Superior temporal gyrus (tissue), 1 donor: ENCODE data around the gene MICU1.
"Not testable (repeated sequence)": the region's sequence is repeated elsewhere in the genome, so short reads cannot be mapped to it uniquely, and the experiment has no call there.

Experiments
- DNase-seq: peaks from one replicate; pipeline ENCODE4 v3.0.0-alpha.2; 2016; ENCODE audit errors: extremely low spot score

MICU1 gene

DNA sequence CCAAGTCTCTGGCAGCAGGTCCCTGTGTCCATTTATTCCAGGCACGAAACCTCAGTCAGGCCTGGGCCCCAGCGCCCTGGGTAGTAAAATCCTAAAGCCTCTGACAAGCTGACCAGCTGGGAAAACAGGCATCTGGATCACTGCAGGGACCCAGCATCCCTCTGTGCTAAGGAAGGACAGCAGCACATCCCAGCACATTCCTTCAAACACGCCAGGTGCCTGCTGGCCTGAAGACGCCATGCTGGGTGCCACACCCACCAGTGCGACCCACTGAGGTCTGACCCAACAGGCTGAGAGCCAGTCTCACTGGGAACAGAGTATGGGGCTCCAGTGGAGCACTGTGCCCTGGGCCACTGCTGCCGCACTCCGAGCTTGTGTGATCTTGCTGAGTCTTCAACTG lies 277.6 kb downstream of the MICU1 start:
- DNase-seq = no peak

GRCh38 chr10:72346117-72346516 lies 279.8 kb downstream of the MICU1 start:
- DNase-seq = not testable (repeated sequence)

GRCh38 chr10:72344932-72345331 lies 280.9 kb downstream of the MICU1 start:
- no peak for DNase-seq

DNA sequence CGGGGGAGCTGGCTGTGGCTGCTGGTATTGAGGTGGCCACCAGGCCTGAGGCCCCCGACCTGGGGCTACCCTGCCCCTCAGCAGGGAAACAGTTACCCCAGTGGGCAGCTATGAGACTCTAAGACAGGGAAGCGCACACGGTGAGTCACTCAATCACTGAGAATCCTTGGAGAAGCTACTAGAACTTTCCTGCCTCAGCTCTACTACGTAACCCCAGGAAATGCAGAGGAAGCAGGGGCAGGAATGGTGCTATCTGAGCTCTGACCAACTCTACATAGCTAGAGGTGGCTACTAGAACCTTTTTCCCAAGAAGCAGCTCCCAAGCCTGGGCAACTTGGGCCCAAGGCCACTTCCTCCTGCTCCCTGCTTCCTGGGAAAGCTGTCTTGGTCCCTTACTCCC lies 283.0 kb downstream of the MICU1 start:
- DNase-seq = no peak

GRCh38 chr10:72340510-72341261 lies 285.2 kb downstream of the MICU1 start:
- DNase-seq = peak; percentile 76

GRCh38 chr10:72338180-72338579 lies 287.7 kb downstream of the MICU1 start:
- DNase-seq = no peak

- no peak for DNase-seq
Observed at GRCh38 chr10:72337722-72338121, 288.2 kb downstream of the MICU1 start.

GRCh38 chr10:72337039-72337629 lies 288.7 kb downstream of the MICU1 start:
- peak; percentile 91 for DNase-seq

- DNase-seq = no peak
Observed at GRCh38 chr10:72336259-72337038, 289.4 kb downstream of the MICU1 start.

DNA sequence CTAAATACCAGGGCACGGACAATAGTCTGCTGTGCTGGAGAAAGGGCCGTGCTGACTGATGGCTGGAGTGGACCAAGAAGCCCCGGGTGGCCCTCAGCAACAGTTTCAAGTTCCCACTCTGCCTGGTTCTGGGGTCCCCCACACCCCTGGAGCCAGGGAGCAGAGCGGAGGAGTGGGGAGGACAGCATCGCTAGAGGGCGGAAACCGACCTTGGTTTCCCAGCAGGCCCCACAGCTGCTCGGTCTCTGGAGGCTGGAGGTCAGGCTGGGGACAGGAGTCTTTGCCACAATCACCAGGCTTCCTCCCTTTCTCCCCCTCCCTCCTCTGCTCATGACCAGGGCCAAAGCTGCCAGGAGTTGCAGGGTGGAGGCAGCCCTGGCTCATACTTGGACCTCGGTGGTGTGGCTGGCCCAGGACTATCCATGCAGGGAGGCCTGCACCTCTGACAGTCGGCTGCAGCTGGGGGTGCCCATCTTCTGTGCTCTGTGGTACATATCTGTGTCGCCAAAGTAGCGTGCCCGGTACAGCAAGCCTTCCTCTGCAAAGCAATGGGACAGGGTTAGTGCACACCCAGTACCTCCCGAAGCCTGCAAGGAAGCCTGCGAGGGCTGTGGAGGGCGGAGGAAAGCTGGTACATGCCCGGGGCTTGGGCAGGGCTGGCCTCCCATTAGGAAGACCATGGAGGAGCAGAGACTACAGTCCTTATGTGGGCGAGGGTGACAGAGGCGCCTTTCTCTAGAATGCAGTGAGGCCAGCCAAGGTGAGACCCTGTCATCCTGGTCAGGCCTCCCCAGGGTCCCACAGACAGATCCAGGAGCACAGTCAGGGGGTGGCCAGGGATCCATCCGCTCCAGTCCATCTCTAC lies 290.3 kb downstream of the MICU1 start:
- DNase-seq = no peak

DNA sequence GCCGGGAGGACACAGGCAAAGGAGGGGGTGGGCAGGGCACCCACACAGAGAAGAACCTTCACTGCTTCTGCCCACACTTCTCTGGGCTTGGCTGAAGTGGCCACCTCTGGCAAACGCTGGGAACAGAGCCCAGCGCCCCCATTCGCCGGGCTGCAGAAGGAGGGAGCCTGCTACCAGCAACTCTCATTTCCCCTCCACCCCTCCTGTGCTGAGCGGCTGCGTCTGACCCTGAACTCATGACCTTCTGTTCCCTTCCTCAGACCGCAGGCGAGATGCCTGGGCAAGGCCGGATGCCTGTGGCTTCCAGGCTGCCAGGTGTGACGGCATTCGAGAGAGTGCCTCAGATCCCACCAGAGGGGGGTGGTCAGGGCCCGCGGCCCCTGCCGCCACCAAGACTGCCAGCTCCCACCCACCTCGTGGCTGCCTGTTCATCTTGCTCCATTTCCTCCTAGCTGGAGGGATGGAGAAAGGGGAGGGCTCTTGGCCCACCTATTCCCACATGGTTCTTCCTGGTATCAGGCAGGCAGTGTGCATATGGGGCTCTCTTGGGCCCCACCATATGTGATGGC lies 291.0 kb downstream of the MICU1 start:
- DNase-seq = no peak

GRCh38 chr10:72334196-72334824 lies 291.6 kb downstream of the MICU1 start:
- DNase-seq = peak; percentile 75

GRCh38 chr10:72333112-72334015 lies 292.5 kb downstream of the MICU1 start:
- DNase-seq = peak; percentile 33

DNA sequence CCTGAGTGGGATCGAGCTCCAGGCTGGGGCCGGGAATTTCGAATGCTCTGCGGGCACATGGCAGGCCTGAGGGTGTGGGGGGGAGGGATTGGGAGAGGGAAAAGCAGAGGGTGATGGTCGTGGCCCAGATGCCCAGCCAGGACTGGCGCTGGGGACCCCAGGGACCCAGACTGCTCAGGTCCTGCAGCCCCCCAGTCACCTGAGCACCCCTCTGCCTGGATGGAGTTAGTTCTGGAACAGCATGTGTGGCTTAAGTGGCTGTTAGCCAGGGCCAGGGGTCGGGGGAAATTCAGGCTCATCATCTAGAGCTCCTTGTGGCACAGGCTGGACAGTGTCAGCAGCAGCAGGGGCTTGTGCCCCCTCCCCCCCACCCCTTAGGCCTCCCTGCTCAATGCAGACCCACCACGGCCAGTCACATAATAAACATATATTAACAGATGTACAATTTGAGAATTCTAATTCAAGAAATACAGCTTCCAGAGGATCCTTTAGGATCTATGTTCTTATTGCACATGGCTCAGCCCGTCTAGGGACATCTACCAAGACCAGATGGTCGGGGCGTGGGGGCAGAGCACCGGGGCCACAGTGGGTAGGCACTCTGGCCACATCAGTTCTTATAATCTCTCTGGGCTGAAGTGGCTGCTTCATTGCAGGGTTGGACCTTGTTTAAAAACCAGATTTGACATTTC lies 293.3 kb downstream of the MICU1 start:
- peak; percentile 24 for DNase-seq

GRCh38 chr10:72331575-72332422 lies 294.1 kb downstream of the MICU1 start:
- peak; percentile 90 for DNase-seq

DNA sequence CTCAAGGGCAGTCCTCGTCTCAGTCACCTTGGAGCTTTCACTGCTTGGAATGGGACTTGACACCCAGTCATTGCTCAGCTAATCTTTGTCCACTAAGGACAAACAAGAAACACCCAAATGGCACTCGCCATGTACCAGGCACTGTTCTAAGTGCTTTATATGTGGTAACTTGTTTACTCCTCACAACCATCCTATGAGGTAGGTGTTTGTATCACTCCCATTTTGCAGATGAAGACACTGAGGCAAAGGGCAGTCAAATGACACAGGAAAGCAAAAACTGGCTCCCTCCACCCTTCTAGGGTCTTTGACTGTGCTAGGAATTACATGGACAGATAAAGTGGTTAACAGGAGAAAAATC lies 295.8 kb downstream of the MICU1 start:
- DNase-seq = no peak

DNA sequence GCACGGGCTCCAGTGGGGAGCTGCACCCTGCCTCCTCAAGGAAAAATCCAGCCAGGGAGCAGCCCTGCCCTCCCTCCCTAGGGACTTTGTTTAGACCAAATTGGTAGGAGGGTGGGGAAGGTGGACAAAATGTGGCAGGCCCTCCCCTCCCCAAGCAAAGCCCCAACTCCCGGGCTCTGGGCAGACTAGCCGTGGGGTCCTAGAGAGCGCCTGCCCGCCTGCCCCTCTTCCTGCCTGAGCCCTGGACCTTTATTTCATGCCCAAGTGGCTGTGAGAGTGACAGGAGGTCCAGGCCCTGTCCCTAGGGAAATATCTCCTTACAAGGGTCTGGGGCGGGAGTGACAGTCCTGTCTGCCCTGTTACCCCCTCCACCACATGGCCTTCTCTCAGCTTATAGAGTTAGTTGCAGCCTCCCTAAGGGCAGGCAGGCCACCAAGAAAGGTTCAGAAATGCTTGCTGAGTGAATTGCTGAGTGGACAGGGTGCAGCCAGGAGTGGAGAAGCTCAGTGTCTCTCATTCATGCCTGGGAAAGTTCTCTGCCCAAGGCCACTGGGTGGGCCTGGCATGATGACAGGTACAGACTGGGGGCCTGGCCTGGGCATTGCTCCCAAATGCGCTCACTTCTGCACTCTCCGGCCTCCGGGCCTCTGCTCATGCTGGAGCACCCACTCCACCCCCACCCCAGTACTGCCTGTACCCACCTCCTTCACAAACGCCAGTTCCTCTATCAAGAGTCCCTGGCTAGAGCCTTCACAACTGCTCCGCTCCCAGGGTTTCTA lies 296.4 kb downstream of the MICU1 start:
- no peak for DNase-seq

DNA sequence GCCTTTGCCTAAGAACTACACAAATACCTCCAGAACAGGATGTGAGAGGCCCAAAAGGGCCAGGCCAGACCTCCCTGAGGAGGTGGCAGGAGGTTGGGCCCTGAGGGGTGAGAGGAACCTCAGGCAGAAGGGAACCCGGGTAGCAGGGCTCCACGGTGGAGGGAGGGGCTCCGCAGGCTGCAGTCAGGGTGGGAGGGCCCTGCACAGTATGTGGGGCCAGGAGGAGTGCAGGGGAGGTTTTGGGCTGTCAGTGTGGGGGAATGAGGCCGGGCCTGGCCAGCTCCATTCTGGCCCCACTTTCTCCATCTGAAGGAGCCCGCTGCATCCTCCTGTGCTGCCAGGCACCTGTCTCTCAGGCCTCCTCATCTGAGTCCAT lies 297.1 kb downstream of the MICU1 start:
- no peak for DNase-seq
